HEK293 (cell line): ENCODE results near the gene KCNMA1.

Experiments
- GLI2 ChIP-seq: fragments of 450-650 bp; formaldehyde crosslinking; IDR thresholded peaks from 2 replicates; pipeline ENCODE4; 2017; ENCODE audit warnings: missing biosample characterization, missing genetic modification characterization, low read depth, borderline replicate concordance
- HIC1 ChIP-seq: fragments of 450-650 bp; formaldehyde crosslinking; IDR thresholded peaks from 2 replicates; pipeline ENCODE4 v1.5.1; 2016; ENCODE audit warnings: missing biosample characterization, missing genetic modification characterization
- HOXD13 ChIP-seq: sonication (generic); formaldehyde crosslinking; IDR thresholded peaks from 2 replicates; pipeline ENCODE4 v1.8.0; 2022; ENCODE audit warnings: missing genetic modification reagents, borderline replicate concordance
- MEIS1 ChIP-seq: sonication (generic); formaldehyde crosslinking; IDR thresholded peaks from 2 replicates; pipeline ENCODE4 v1.8.1; 2022; ENCODE audit warnings: missing genetic modification reagents, mild to moderate bottlenecking, borderline replicate concordance
- REPIN1 ChIP-seq: fragments of 450-650 bp; formaldehyde crosslinking; IDR thresholded peaks from 2 replicates; pipeline ENCODE4 v1.5.1; 2017; ENCODE audit warnings: missing biosample characterization, missing genetic modification characterization, low read depth
- REST ChIP-seq: fragments of 450-650 bp; formaldehyde crosslinking; IDR thresholded peaks from 2 replicates; pipeline ENCODE4 v1.5.1; 2016; ENCODE audit warnings: missing biosample characterization, missing genetic modification characterization
- SALL2 ChIP-seq: fragments of 450-650 bp; formaldehyde crosslinking; IDR thresholded peaks from 2 replicates; pipeline ENCODE4 v1.5.0; 2017; ENCODE audit warnings: missing biosample characterization, mild to moderate bottlenecking, missing genetic modification characterization, borderline replicate concordance
- SCRT2 ChIP-seq: fragments of 450-650 bp; formaldehyde crosslinking; IDR thresholded peaks from 2 replicates; pipeline ENCODE4 v1.5.1; 2016; ENCODE audit warnings: missing biosample characterization, missing genetic modification characterization
- SP2 ChIP-seq: fragments of 450-650 bp; formaldehyde crosslinking; IDR thresholded peaks from 2 replicates; pipeline ENCODE4 v1.5.1; 2016; ENCODE audit warnings: missing biosample characterization, missing genetic modification characterization
- TRIM28 ChIP-seq: IDR thresholded peaks from 2 replicates; pipeline ENCODE4 v1.6.1; 2011; ENCODE audit warnings: low read length, control low read depth, borderline replicate concordance
- ZFHX2 ChIP-seq: fragments of 450-650 bp; formaldehyde crosslinking; conservative IDR thresholded peaks from 2 replicates; pipeline ENCODE4 v1.5.1; 2016; ENCODE audit warnings: missing biosample characterization, missing genetic modification characterization
- ZNF132 ChIP-seq: fragments of 450-650 bp; formaldehyde crosslinking; IDR thresholded peaks from 2 replicates; pipeline ENCODE4 v1.5.1; 2017; ENCODE audit warnings: missing biosample characterization, missing genetic modification characterization, borderline replicate concordance
- ZNF248 ChIP-seq: fragments of 450-650 bp; formaldehyde crosslinking; IDR thresholded peaks from 2 replicates; pipeline ENCODE4 v1.5.1; 2017; ENCODE audit warnings: missing biosample characterization, missing genetic modification characterization
- ZNF266 ChIP-seq: fragments of 450-650 bp; formaldehyde crosslinking; IDR thresholded peaks from 2 replicates; pipeline ENCODE4 v1.5.1; 2016; ENCODE audit warnings: missing biosample characterization, missing genetic modification characterization, low read depth
- ZNF335 ChIP-seq: fragments of 450-650 bp; formaldehyde crosslinking; conservative IDR thresholded peaks from 2 replicates; pipeline ENCODE4 v1.5.1; 2016; ENCODE audit warnings: missing biosample characterization, missing genetic modification characterization
- ZNF350 ChIP-seq: fragments of 450-650 bp; formaldehyde crosslinking; IDR thresholded peaks from 2 replicates; pipeline ENCODE4 v1.5.0; 2017; ENCODE audit warnings: missing biosample characterization, mild to moderate bottlenecking, missing genetic modification characterization
- ZNF404 ChIP-seq: fragments of 450-650 bp; formaldehyde crosslinking; IDR thresholded peaks from 2 replicates; pipeline ENCODE4 v1.5.1; 2017; ENCODE audit warnings: missing biosample characterization, missing genetic modification characterization
- ZNF501 ChIP-seq: fragments of 450-650 bp; formaldehyde crosslinking; IDR thresholded peaks from 2 replicates; pipeline ENCODE4 v1.5.1; 2016; ENCODE audit warnings: missing biosample characterization, missing genetic modification characterization
- ZNF510 ChIP-seq: fragments of 450-650 bp; formaldehyde crosslinking; IDR thresholded peaks from 2 replicates; pipeline ENCODE4 v1.5.1; 2018; ENCODE audit warnings: mild to moderate bottlenecking, missing genetic modification characterization, missing biosample characterization; ENCODE audit not compliant: insufficient replicate concordance
- ZNF529 ChIP-seq: fragments of 450-650 bp; formaldehyde crosslinking; IDR thresholded peaks from 2 replicates; pipeline ENCODE4 v1.5.1; 2017; ENCODE audit warnings: missing genetic modification characterization, missing biosample characterization; ENCODE audit not compliant: insufficient replicate concordance
- ZNF629 ChIP-seq: fragments of 450-650 bp; formaldehyde crosslinking; IDR thresholded peaks from 2 replicates; pipeline ENCODE4 v1.5.1; 2017; ENCODE audit warnings: missing biosample characterization, missing genetic modification characterization
- ZSCAN16 ChIP-seq: fragments of 450-650 bp; formaldehyde crosslinking; IDR thresholded peaks from 2 replicates; pipeline ENCODE4 v1.5.1; 2016; ENCODE audit warnings: missing biosample characterization, missing genetic modification characterization
- ZXDB ChIP-seq: fragments of 450-650 bp; formaldehyde crosslinking; IDR thresholded peaks from 2 replicates; pipeline ENCODE4 v1.5.1; 2016; ENCODE audit warnings: missing biosample characterization, missing genetic modification characterization
- TF ChIP-seq, protein P1 (sequence below): fragments of 450-650 bp; formaldehyde crosslinking; IDR thresholded peaks from 2 replicates; pipeline ENCODE4 v1.5.1; 2016; ENCODE audit warnings: missing biosample characterization, missing genetic modification characterization
- TF ChIP-seq, protein P2 (sequence below): fragments of 450-650 bp; formaldehyde crosslinking; IDR thresholded peaks from 2 replicates; pipeline ENCODE4 v1.5.1; 2016; ENCODE audit warnings: missing biosample characterization, missing genetic modification characterization
- TF ChIP-seq, protein P3 (sequence below): fragments of 450-650 bp; formaldehyde crosslinking; IDR thresholded peaks from 2 replicates; pipeline ENCODE4 v1.5.1; 2016; ENCODE audit warnings: missing biosample characterization, missing genetic modification characterization, low read depth
- TF ChIP-seq, protein P4 (sequence below): fragments of 450-650 bp; formaldehyde crosslinking; IDR thresholded peaks from 2 replicates; pipeline ENCODE4 v1.5.1; 2016; ENCODE audit warnings: missing biosample characterization, missing genetic modification characterization

Gene KCNMA1

DNA sequence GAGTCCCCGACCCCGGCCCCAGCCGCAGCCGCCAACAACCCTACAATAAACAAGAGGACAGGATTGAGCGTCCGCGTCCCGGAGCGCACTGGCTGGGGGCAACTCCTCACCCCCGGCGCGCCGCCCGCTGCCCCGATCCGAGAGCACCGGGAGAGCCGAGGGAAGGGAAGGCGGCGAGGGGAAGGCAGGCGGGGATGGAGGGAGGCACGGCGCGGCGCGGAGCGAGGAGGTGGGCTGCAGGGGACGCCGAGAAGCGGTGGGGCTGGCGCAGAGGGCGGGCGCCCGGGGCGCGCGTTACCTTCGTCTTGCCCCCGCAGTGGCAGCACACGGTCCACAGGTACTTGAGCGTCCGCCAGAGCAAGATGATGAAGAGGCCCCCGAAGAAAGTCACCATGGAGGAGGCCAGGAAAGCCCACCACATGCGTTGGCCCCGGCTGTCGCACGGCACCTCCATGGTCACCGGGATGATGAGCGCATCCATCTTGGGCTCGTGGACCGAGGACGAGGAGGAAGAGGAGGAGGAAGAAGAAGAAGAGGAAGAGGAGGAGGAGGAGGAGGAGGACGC, 559 bp downstream of the KCNMA1 start (continued):
- peak; percentile 59 for TF ChIP-seq SCRT2 (tag by site-specific recombination)
- no peak for TF ChIP-seq ZSCAN16
- TF ChIP-seq, protein P1, sequence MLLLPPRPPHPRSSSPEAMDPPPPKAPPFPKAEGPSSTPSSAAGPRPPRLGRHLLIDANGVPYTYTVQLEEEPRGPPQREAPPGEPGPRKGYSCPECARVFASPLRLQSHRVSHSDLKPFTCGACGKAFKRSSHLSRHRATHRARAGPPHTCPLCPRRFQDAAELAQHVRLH (tag by site-specific recombination) = no peak
- no peak for TF ChIP-seq ZNF501
- no peak for TF ChIP-seq ZNF510 (tag by site-specific recombination)
- no peak for TF ChIP-seq SP2 (tag by site-specific recombination)
- no peak for TF ChIP-seq HOXD13
- TF ChIP-seq ZNF266 = no peak
- TF ChIP-seq TRIM28 = no peak
- no peak for TF ChIP-seq HIC1 (tag by site-specific recombination)
- TF ChIP-seq MEIS1 (CRISPR knock-in tag) = no peak
- TF ChIP-seq ZXDB (tag by site-specific recombination) = no peak
- peak; percentile 60 for TF ChIP-seq ZFHX2
- TF ChIP-seq REST (tag by site-specific recombination) = no peak
- no peak for TF ChIP-seq ZNF529
- TF ChIP-seq, protein P2, sequence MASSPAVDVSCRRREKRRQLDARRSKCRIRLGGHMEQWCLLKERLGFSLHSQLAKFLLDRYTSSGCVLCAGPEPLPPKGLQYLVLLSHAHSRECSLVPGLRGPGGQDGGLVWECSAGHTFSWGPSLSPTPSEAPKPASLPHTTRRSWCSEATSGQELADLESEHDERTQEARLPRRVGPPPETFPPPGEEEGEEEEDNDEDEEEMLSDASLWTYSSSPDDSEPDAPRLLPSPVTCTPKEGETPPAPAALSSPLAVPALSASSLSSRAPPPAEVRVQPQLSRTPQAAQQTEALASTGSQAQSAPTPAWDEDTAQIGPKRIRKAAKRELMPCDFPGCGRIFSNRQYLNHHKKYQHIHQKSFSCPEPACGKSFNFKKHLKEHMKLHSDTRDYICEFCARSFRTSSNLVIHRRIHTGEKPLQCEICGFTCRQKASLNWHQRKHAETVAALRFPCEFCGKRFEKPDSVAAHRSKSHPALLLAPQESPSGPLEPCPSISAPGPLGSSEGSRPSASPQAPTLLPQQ (tag by site-specific recombination) = peak; percentile 50; the same call in 1 of the 2 replicates
- TF ChIP-seq ZNF404 (tag by site-specific recombination) = no peak
- TF ChIP-seq, protein P3, sequence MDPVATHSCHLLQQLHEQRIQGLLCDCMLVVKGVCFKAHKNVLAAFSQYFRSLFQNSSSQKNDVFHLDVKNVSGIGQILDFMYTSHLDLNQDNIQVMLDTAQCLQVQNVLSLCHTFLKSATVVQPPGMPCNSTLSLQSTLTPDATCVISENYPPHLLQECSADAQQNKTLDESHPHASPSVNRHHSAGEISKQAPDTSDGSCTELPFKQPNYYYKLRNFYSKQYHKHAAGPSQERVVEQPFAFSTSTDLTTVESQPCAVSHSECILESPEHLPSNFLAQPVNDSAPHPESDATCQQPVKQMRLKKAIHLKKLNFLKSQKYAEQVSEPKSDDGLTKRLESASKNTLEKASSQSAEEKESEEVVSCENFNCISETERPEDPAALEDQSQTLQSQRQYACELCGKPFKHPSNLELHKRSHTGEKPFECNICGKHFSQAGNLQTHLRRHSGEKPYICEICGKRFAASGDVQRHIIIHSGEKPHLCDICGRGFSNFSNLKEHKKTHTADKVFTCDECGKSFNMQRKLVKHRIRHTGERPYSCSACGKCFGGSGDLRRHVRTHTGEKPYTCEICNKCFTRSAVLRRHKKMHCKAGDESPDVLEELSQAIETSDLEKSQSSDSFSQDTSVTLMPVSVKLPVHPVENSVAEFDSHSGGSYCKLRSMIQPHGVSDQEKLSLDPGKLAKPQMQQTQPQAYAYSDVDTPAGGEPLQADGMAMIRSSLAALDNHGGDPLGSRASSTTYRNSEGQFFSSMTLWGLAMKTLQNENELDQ (tag by site-specific recombination) = no peak
- TF ChIP-seq GLI2 (tag by site-specific recombination) = no peak
- no peak for TF ChIP-seq SALL2 (tag by site-specific recombination)
- peak; percentile 90 for TF ChIP-seq ZNF335 (tag by site-specific recombination)
- TF ChIP-seq ZNF132 (tag by site-specific recombination) = no peak
- no peak for TF ChIP-seq ZNF629 (tag by site-specific recombination)
- TF ChIP-seq ZNF248 (tag by site-specific recombination) = no peak
- TF ChIP-seq, protein P4, sequence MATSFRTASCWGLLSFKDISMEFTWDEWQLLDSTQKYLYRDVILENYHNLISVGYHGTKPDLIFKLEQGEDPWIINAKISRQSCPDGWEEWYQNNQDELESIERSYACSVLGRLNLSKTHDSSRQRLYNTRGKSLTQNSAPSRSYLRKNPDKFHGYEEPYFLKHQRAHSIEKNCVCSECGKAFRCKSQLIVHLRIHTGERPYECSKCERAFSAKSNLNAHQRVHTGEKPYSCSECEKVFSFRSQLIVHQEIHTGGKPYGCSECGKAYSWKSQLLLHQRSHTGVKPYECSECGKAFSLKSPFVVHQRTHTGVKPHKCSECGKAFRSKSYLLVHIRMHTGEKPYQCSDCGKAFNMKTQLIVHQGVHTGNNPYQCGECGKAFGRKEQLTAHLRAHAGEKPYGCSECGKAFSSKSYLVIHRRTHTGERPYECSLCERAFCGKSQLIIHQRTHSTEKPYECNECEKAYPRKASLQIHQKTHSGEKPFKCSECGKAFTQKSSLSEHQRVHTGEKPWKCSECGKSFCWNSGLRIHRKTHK (tag by site-specific recombination) = no peak
- peak; percentile 47; the same call in 1 of the 2 replicates for TF ChIP-seq REPIN1 (tag by site-specific recombination)
- no peak for TF ChIP-seq ZNF350 (tag by site-specific recombination)
